NCI-H128 (cell line): Measurements from ENCODE around the gene CCNJL.

Experiments
- DNase-seq: peaks from one replicate; lab custom pipeline; 2025; ENCODE audit not compliant: unreplicated experiment; lab: John Stamatoyannopoulos, UW

The CCNJL gene

DNA sequence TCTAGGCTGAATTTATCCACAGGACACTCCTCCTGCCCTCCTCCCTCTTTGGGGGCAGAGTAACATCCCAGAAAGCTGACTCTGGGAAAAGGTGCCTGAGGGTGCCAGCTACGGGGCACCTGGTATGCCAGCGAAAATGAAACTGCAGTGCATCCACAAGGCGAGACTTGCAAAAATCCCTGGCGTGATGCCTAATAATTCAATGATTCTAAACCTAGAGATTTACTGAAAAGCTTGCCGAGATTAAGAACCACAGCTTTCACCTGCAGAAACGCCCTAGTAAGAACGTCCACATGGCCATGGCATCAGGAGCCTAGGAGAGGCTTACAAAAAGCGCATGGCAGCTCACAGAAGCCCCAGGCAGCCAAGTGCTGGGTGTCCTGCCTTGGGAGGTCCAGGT lies 20.9 kb downstream of the CCNJL start:
- no peak for DNase-seq

DNA sequence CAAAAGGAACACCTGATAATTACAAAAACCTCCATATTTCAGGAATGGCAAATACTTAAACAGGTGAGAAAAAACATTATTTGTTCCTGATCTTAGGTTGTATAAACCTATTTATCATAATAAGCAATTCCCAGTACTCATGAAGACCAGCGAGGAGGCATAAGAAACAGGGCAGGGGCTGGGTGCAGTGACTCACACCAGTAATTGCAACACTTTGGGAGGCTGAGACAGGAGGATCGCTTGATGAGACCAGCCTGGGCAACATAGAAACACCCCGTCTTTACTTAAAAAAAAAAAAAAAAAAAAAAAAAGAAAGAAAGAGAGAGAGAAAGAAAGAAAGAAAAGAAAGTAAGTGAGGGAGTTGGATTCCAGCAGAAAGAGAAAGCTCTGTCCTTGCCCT lies 21.6 kb downstream of the CCNJL start:
- no peak for DNase-seq

DNA sequence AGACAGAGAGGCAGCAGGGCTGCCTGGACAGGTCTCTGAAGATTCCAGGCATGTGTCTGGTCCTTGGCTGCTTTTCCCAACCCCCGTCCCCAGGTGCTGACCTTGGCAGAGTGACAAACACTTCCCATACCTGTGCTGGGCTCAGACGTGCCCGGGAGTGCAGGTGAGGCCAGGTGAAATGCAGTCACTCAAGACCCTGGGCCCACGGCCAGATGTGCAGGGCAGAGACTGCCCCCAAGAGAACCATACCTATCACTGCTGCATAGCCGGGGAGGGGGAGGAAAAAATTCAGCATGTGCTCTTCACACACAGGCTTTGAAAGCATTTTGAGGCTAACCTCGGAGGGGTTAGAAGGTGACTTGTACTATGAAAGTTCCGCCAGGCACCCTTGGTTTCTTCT lies 22.6 kb downstream of the CCNJL start:
- no peak for DNase-seq

DNA sequence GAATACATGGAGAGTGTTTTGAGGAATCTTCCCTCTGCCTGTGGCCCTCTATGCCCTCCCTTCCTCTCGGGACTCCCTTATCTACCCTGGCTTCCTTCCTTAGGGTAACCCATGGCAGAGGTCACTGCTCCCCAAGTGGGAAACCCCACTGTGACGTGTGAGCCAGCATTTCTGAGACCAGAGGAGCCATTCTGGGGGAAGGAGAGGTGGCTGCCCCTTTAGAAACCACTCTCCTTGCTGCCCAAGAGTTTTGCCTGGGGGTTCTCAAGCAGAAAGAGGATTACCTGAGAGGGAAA lies 23.1 kb downstream of the CCNJL start:
- DNase-seq: no peak

DNA sequence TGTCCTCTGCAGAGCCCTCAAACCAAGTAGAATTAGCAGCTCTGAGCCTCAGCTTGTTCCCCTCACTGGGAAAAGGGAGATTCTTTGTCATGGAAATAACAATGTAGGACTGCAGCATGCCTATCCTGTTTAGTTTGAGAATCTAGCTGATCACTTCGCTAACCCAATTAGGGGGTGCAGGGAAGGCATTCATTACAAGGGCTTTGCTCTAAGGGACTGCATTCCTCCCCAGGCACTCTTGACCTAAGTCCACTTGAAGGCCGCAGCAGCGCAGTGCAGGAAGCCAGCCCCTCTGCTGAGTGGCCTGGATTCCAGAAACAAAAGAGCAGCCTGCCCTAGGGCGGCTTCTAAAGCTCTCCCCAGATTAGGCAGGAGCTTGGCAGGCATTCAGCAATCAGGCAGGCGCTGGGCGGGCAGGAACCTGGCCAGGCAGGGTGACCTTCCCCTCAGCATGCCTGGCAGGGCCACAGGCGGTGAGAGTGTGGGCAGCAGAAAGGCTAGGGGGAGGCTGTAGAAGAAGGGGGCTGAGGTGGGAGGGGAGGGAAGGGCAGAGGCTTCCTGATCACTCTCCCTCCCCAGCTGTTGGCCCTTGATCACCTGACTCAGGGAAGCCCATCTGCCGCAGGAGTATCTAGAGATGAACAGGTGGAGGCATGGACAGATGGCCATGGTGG lies 24.8 kb downstream of the CCNJL start:
- DNase-seq: no peak

DNA sequence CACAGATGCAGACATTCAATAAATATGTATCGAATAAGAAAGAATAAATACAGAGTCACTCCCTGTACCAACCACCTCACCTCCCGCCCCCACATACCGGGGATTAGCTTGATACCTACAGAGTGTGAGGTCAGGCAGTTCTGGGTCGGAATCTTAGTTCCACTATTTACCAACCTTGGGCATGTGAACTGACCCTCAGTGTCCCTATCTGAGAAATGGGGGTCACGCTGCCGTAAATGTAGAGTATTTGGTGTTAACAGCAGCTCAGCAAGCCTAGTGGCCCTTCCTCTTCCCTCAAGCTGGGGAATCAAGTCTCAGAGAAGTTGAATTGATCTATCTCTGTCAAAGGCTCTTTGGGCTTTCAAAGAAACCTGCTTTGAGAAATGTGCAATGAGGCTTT lies 25.4 kb downstream of the CCNJL start:
- DNase-seq: no peak

DNA sequence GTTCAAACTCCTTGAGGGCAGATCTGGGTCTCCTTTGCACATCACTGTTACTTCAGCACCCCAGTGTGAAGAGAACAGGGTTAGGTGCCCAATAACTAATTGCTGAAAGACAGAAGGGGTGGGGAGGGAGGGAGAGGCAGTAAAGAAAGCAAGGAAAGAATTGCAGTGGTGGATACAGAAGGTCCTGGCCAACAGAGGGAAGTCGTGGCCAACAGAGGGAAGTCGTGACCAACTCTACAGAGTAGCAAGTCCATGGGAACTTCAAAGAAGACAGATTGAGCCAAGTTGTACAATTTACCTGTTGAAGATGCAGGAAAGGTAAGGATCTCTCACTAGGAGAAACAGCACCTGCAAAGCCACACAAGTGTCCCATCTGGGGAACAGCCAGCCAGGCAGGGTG lies 27.0 kb downstream of the CCNJL start:
- no peak for DNase-seq

DNA sequence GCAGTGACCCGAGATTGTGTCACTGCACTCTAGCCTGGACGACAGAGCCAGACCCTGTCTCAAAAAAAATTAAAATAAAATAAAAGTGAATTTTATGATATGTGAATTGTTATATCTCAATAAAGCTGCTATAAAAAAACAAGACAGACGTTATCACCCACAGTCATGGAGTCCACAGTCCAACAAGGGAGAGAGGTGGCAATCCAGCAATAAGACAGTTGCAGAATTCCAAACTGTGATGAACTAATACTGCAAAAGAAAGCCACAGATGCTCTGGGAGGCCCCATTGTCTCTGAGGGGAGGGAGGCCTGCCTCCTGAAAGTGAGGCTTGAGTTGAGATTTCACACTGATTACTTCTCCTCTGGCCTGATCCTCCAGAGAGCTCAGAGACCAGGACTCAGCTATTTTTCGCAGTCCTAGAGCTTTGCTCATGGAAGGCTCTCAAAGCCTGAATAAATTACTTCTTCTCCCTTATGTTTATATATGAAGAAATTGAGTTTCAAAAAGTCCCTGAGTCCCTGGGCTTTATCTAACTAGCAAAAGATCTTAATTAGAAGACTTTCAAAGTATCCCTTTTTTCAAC lies 28.0 kb downstream of the CCNJL start:
- no peak for DNase-seq

DNA sequence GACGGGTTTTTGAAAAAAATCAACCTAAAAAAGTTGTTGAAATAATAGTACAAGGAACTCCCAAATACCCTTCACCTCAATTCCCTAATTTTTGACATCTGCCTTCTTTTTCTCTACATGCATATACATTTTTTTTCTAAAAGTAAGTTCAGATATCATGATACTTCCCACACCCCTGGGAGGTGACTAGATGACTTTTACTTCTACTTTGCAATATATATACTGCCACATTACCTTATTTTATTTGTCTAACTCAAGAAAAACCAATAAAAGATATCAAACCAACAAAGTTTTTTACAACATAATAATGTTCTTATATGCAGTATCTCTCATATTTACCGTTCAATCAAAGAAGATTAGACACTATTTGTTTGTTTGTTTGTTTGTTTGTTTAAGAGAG lies 31.1 kb downstream of the CCNJL start:
- no peak for DNase-seq

DNA sequence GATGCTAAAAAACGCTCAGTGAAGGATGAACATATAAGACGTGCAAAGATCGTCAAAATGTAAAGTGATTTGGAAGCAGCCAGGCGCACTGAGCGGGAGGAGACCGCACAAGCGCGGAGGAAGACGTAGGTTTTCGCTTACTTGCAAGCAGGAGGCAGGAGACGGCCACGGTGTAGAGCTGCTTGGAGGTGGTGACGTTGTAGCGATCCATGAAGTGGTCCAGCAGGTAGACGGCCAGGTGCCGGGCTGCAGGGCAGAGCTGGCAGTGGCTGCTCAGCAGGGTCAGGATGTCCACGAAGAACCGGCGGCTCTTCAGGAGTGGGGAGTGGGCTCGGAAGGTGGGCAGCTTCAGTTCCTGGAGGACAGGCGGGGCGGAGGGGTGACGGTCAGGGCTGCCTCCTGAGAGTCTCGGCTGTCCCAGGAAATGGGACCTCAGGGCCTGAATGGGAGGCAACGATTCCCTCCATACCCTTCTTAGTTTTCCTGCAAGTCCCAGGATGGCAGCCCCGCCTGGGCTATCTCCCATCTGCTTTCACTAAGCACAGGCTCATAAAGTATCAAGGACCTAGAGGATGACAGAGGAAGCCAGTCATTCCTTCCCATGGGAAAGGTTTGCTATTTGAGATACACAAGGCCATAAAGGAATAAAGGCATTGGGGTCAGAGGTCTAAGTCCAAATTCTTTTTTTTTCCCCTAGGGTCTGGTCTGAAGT lies 31.8 kb downstream of the CCNJL start:
- no peak for DNase-seq

DNA sequence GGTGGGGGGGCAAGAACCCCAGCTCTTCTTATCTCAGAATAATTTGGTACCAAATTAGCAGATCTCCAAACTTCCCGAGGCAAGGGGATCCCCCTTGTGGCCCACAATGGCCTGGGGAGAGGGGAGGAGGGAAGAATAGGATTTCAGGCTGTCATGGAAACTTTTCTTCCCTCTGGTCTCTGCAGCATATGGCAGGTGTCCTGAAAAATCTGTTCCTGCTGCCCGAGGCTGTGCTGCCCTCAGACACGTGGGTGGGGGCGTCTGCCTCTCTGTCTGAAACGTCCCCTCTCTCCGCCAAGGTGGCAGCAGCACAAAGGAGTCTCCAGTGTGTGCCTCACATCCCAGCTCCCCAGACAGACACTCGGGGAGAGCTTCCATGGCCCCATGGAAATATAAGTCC lies 34.0 kb downstream of the CCNJL start:
- DNase-seq: no peak

DNA sequence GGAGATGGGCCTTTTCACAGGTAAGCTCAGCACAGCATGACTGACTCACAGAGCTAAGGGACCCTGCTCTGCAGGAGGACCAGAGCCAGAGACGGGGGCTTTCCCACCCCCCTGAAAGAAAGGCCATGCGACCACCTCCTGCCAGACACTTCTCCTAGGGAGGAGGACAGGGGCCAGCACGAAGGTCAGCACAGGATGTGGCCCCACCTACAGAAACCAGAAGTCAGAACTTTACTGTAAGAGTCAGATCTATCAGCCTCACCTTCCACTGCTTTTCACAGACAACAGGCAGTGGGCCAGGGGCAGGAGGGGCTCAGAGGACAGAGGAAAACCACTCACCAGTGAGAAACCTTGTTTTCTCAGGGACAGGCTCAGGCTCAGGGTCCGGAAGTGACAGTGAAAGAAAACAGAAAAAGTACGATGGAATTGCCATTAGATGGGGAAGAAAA lies 37.9 kb downstream of the CCNJL start:
- DNase-seq: no peak

DNA sequence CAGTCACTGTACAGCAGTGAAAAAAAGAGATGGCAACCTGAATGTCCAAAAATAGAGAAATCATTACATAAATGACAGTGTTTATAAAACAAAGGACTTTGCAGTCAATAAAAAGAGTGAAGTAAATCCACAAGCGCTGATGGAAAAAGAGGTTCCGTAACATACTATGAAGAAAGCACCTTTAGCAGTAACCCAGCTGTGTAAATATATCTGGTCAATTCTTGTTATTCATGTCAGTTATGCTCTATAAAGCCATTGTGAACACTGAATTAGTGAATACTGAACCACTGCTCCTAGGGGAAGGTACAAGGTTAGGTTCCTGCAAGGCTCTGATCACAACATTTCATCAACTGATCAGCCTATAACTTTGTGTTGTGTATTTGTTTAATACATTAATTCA lies 39.5 kb downstream of the CCNJL start:
- DNase-seq: no peak

DNA sequence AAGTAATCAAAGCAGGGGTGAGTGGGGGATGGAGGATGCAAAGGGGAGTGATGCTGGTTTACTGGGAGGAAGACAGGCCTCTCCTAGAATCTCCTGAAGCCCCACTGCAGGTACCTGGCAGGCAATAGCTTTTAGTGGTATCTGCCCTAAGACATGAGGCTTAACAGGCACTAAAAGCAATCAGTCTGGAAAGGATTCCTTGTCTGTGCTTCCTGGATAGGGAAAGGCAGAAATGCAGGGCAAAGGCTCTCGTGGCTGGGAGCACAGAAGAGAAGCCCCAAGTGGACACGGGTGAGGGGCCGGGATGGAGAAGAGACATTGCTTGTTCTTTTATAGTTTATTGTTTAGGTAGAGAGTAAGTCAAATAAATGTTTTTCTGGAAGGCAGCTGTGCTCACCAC lies 40.1 kb downstream of the CCNJL start:
- no peak for DNase-seq

DNA sequence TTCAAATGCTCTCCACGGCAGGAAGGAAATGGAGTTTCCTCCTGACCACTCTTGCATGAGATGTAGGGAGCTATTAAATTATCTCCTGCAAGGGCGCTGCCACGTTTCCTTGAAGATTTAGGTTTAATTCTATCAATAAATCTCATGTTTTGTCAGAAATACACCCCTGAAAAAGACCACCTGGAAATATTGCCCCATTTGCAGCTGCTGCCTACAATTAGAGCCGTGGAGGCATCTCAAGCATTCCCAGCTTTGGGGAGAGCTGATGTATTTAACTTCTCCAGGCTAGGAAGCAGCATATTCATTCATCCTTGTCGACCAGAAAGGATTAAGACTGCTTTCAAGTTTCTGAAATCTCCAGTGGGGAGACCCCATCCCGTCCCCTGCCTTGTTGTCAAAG lies 40.5 kb downstream of the CCNJL start:
- DNase-seq: no peak

DNA sequence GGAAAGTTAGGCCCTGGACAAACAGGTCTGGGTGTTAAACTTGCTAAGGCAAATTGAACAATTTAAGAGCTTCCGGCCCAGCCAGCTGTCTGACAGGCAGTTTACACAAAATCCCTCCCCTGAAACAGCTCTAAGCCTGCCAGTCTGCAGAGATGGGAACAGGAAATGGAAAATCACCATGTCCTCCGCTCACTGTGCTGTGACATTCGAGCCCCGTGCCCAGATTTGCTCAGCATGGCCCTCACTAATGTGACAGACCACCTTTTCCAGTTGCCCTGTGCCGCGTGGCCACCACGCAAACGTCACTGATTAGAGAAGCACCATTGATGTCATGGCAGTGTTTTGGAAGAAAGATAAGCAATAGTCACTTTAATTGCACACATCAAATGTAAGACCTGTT lies 41.0 kb downstream of the CCNJL start:
- no peak for DNase-seq

DNA sequence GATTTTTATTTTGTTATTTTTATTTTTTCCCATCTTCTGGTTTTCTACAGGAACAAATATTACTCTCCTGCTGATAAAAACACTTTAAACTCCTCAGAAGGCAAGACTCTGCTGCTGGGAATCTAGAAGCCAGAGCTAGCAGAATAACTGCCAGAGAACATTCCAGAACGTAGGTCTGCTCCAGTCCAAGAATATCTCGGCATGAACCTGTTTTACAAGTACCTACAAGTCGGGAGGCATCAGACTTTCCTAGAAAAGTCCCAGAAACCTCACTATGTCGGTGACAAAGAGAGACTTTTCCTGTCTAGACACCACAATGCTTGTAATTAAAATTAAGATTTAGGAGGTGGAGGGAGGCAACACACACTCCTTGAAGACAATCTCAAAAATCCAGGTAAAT lies 41.7 kb downstream of the CCNJL start:
- DNase-seq: no peak

DNA sequence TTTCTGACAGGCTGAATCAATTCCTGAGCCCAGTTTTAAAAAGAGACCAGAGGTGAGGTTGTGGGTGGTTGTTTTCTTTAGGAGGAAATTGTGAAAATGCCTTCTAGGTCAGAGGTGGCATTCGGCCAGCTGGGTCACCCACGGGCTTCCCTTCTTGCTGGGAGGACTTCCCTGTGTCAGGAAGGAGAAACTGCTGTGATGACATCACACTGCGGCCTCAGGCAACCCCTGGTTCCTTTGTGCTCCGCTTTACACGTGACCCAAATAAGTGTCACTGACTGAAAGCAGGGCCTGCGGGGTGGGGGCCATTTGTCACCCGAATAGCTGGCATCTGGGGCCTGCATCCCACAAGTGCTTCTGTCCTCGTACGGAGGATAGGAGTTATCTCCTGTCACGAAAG lies 43.3 kb downstream of the CCNJL start:
- DNase-seq: no peak

DNA sequence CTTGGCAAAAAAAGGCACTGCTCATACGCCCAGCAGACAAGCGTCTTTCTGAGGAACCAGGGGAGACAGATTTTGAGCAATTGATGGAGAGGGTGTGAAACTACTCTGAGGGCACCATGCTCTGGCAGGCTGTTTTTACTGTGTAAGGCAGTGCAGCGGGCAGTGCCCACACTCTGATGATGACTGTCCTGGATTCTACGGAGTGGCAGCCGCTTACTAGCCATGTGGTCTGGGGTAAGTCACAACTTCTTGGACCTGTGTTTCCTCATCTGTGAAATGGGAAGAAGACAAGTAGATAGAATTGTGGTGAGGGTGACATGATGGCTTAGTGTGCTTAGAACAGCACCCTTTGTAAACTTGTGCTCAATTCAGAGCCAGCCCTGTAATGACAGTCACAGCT lies 44.2 kb downstream of the CCNJL start:
- no peak for DNase-seq

DNA sequence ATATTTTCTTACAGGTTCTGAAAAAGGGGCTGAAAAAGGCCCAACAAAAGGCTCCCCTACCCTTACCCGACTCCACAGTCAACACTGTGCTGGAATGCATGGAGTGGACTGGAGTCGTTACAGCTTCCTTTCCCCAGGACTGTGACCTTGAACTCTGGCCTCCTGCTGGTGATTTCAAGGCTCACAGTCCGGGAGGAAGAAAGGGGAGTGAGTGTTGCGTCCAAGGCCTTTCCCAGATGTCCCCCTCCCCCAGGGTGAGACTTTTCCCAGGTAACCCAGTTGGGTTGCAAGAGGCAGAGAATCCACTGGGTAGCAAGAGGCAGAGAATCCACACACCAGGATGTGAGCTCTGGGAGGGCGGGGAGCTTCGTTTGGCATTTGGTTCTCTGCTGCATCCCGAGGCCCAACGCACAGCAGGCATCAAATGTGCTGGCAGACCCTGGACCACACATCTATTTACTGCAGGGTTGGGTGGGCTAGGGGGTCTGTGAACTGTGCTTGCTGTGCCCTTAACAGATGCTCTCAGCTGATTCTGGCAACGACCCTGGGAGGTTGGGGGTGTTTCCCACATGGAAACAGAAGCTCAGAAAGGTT lies 45.5 kb downstream of the CCNJL start:
- no peak for DNase-seq

DNA sequence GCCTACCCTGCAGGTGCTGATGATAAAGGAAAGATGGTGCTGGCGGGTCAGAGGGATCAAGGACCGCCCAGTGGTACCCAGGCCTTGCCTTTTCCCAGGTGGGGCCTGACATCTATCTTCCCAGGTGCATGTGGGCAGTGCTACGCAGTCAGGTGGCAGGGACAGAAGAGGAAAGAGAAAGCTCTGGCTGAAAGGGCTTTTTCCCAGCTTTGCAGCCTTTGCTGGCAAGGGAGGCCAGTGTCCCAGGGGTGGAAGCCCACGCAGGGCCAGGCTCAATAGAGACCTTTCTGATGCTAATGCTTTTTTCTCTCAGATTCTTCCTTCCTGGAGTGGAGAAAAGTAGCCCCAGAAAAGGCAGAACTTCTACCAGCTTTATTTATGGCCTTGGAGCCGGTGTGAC lies 46.3 kb downstream of the CCNJL start:
- no peak for DNase-seq

DNA sequence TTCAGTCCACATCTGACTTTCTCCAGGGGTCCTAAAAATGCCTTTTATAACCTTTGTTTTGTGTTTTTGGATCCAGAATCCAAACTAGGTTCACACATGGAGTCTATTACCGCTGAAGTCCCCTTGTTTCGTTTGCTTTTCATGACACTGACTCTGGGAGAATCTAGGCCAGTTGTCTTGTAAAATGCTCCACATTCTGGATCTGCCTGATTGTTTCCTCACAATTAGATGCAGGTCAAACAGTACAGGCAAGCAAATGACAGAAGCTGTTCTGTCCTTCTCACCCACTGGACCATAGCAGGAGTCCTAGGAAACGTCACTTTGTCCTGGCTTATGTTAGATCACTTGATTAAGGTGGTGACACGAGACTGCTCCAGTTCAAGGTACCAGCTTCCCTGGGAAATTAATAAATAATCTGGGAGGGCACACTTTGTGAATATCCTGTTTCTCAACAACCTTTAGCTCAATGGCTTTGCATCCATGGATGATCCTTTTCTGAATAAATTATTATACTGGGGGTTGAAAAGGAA lies 49.0 kb downstream of the CCNJL start:
- DNase-seq: no peak
